ACC112 (cell line): ENCODE data around the gene WDR7.

Experiments
- H2AFZ ChIP-seq: fragments of 200-600 bp; sonication (generic); one replicate; pipeline ENCODE4 v1.6.0; 2017; ENCODE audit warnings: antibody characterized with exemption, low read length; ENCODE audit not compliant: unreplicated experiment
- H3K27ac ChIP-seq: fragments of 200-600 bp; sonication (generic); 2 replicates; pipeline ENCODE4 v1.5.1; 2014; ENCODE audit warnings: low read depth, mild to moderate bottlenecking, antibody characterized with exemption, low read length, moderate library complexity
- H3K27me3 ChIP-seq: fragments of 200-600 bp; sonication (generic); 2 replicates; pipeline ENCODE4 v1.6.1; 2014; ENCODE audit warnings: mild to moderate bottlenecking, antibody characterized with exemption, low read length, moderate library complexity, mixed read lengths; ENCODE audit not compliant: insufficient read depth
- H3K36me3 ChIP-seq: fragments of 200-600 bp; sonication (generic); 2 replicates; pipeline ENCODE4 v1.6.1; 2016; ENCODE audit warnings: mild to moderate bottlenecking, antibody characterized with exemption, low read length, moderate library complexity, mixed read lengths; ENCODE audit not compliant: insufficient read depth
- H3K4me1 ChIP-seq: fragments of 200-600 bp; sonication (generic); one replicate; pipeline ENCODE4 v1.6.1; 2016; ENCODE audit warnings: low read length, mixed read lengths; ENCODE audit not compliant: insufficient read depth, unreplicated experiment, control insufficient read depth
- H3K4me3 ChIP-seq: fragments of 200-600 bp; sonication (generic); 2 replicates; pipeline ENCODE4 v1.5.1; 2014; ENCODE audit warnings: mild to moderate bottlenecking, low read depth, low read length
- H3K79me2 ChIP-seq: fragments of 200-600 bp; sonication (generic); one replicate; pipeline ENCODE4 v1.6.0; 2016; ENCODE audit warnings: low read length; ENCODE audit not compliant: control insufficient read depth, unreplicated experiment, insufficient read depth

WDR7 gene

GRCh38 chr18:56933472-56933871 is 282.3 kb downstream of the WDR7 start:
- H3K79me2 ChIP-seq = no peaks in the 10 kb centered on the region
- no peaks in the 10 kb centered on the region for H3K27me3 ChIP-seq
- H3K4me1 ChIP-seq = no peaks in the 10 kb centered on the region
- H2AFZ ChIP-seq = no peak overlapping the region
- H3K4me3 ChIP-seq = no peak overlapping the region
- no peak overlapping the region for H3K27ac ChIP-seq
- 0 out of 2 replicates have a peak, but pooled peaks cover 3% of the 10 kb centered on the region for H3K36me3 ChIP-seq

GRCh38 chr18:56934131-56934530 is 283.0 kb downstream of the WDR7 start:
- Histone ChIP-seq H2AFZ (no peak overlapping the region), H3K36me3 (0 out of 2 replicates have a peak, but pooled peaks cover 3% of the 10 kb centered on the region), H3K79me2 (no peaks in the 10 kb centered on the region), H3K27ac (no peak overlapping the region), H3K4me1 (no peaks in the 10 kb centered on the region), H3K4me3 (no peak overlapping the region), H3K27me3 (no peaks in the 10 kb centered on the region)

GRCh38 chr18:56934906-56935305 is 283.7 kb downstream of the WDR7 start:
- Histone ChIP-seq H3K27ac (no peak overlapping the region), H3K79me2 (no peaks in the 10 kb centered on the region), H2AFZ (no peak overlapping the region), H3K4me3 (no peak overlapping the region), H3K4me1 (no peaks in the 10 kb centered on the region), H3K36me3 (0 out of 2 replicates have a peak, but pooled peaks cover 3% of the 10 kb centered on the region), H3K27me3 (no peaks in the 10 kb centered on the region)

- Histone ChIP-seq H3K79me2 (no peaks in the 10 kb centered on the region), H2AFZ (no peak overlapping the region), H3K27ac (no peak overlapping the region), H3K4me3 (no peak overlapping the region), H3K27me3 (no peaks in the 10 kb centered on the region), H3K36me3 (0 out of 2 replicates have a peak, but pooled peaks cover 3% of the 10 kb centered on the region), H3K4me1 (no peaks in the 10 kb centered on the region)
Observed at GRCh38 chr18:56935434-56936040, 284.4 kb downstream of the WDR7 start.

GRCh38 chr18:56936457-56936856 is 285.3 kb downstream of the WDR7 start:
- H3K27ac ChIP-seq = no peak overlapping the region

GRCh38 chr18:56937874-56938430 is 286.8 kb downstream of the WDR7 start:
- Histone ChIP-seq H3K36me3 (0 out of 2 replicates have a peak, but pooled peaks cover 3% of the 10 kb centered on the region), H3K4me1 (no peaks in the 10 kb centered on the region), H3K79me2 (no peaks in the 10 kb centered on the region), H3K4me3 (no peak overlapping the region), H3K27me3 (no peaks in the 10 kb centered on the region), H2AFZ (no peak overlapping the region), H3K27ac (no peak overlapping the region)

More at GRCh38 chr18:56936457-56936856, 285.3 kb downstream of the WDR7 start:
- H3K79me2 ChIP-seq = no peaks in the 10 kb centered on the region
- no peak overlapping the region for H3K4me3 ChIP-seq
- no peaks in the 10 kb centered on the region for H3K27me3 ChIP-seq
- no peaks in the 10 kb centered on the region for H3K4me1 ChIP-seq
- 0 out of 2 replicates have a peak, but pooled peaks cover 3% of the 10 kb centered on the region for H3K36me3 ChIP-seq
- no peak overlapping the region for H2AFZ ChIP-seq

GRCh38 chr18:56945171-56946083 is 294.3 kb downstream of the WDR7 start:
- no peaks in the 10 kb centered on the region for H3K27me3 ChIP-seq
- no peak overlapping the region for H3K4me3 ChIP-seq
- H3K27ac ChIP-seq = no peak overlapping the region
- H3K79me2 ChIP-seq = no peaks in the 10 kb centered on the region
- H3K36me3 ChIP-seq = no peaks in the 10 kb centered on the region
- no peak overlapping the region for H2AFZ ChIP-seq
- no peaks in the 10 kb centered on the region for H3K4me1 ChIP-seq

GRCh38 chr18:56947236-56947635 is 296.1 kb downstream of the WDR7 start:
- no peak overlapping the region for H2AFZ ChIP-seq
- H3K27me3 ChIP-seq = no peaks in the 10 kb centered on the region
- H3K36me3 ChIP-seq = no peaks in the 10 kb centered on the region
- no peaks in the 10 kb centered on the region for H3K79me2 ChIP-seq
- no peak overlapping the region for H3K4me3 ChIP-seq
- no peak overlapping the region for H3K27ac ChIP-seq
- H3K4me1 ChIP-seq = no peaks in the 10 kb centered on the region

GRCh38 chr18:56952026-56952425 is 300.9 kb downstream of the WDR7 start:
- H3K4me3 ChIP-seq = no peak overlapping the region
- H3K27ac ChIP-seq = no peak overlapping the region
- no peaks in the 10 kb centered on the region for H3K36me3 ChIP-seq
- no peak overlapping the region for H2AFZ ChIP-seq
- H3K79me2 ChIP-seq = no peaks in the 10 kb centered on the region
- H3K4me1 ChIP-seq = no peaks in the 10 kb centered on the region
- no peaks in the 10 kb centered on the region for H3K27me3 ChIP-seq

GRCh38 chr18:56953428-56954198 is 302.5 kb downstream of the WDR7 start:
- Histone ChIP-seq H3K79me2 (no peaks in the 10 kb centered on the region), H3K27me3 (no peaks in the 10 kb centered on the region), H3K36me3 (no peaks in the 10 kb centered on the region), H3K4me1 (no peaks in the 10 kb centered on the region), H2AFZ (no peak overlapping the region), H3K4me3 (no peak overlapping the region), H3K27ac (no peak overlapping the region)
